ENCODE data around the gene CNGA4.

Gene CNGA4, protein sequence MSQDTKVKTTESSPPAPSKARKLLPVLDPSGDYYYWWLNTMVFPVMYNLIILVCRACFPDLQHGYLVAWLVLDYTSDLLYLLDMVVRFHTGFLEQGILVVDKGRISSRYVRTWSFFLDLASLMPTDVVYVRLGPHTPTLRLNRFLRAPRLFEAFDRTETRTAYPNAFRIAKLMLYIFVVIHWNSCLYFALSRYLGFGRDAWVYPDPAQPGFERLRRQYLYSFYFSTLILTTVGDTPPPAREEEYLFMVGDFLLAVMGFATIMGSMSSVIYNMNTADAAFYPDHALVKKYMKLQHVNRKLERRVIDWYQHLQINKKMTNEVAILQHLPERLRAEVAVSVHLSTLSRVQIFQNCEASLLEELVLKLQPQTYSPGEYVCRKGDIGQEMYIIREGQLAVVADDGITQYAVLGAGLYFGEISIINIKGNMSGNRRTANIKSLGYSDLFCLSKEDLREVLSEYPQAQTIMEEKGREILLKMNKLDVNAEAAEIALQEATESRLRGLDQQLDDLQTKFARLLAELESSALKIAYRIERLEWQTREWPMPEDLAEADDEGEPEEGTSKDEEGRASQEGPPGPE

DNA sequence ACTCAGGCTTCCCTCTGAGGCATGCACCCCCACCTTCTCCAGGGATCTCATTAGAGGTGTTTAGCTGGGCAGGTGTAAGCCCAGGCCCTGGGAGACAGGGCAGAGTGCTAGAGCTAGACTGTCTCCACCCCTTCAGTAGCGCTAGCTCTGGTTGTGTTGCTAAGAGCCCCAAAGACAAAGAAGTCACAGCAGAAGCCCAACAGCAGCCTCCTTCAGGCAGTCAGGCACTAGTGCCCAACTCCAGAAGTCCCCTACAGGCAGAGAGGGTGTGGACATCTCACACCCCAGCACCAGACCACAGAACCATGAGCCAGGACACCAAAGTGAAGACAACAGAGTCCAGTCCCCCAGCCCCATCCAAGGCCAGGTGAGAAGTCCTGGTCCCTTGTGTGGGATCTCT is at the start of gene CNGA4:
Gene CNGA4 (plus strand): TSS at position 188 of the 400 bp plus-strand sequence. CDS start 118 bp downstream, at position 306.
- peak in 2 of 3 experiments; percentile 19 to 36 for DNase-seq

DNA sequence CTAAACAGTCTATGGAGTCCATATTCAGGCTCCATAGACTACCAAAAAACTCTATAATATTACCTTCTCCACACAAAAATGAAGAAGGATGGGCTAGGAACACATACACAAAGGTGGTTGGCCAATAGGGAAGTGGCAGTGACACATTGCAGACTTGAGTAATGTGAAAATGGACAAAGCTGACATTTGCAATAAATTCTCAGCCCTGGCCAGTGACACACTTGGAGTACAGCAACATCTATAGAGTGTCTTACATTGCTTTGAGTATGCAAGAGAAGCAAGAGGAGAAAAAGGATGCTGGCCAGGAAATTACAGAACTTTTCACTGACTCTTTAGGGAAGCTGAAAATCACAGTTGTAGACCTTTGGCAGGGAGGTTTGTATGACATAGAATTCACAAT is 47.1 kb upstream of the CNGA4 start:
- DNase-seq = no peak

DNA sequence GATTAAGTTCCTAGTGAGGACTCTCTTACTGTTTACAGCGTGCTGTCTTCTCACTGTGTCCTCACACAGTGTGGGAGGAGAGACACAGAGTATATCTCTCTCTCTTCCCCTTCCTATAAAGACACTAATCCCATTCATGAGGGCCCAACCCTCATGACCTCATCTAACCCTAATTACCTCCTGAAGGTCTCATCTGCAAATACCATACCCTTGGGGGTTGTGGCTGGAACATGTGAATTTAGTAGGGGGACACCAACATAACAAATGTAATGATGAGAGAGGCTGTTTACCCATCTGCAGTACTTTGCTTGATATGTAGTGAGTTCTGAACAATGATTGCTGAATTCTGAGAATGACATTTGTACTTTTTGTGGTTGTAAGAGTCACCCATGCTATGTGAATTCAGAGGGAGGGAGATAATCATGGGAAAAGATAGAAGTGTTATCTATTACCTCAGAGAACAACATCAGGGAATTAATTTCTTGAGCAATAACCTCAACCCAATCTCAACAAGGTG is 44.8 kb upstream of the CNGA4 start:
- DNase-seq = no peak

DNA sequence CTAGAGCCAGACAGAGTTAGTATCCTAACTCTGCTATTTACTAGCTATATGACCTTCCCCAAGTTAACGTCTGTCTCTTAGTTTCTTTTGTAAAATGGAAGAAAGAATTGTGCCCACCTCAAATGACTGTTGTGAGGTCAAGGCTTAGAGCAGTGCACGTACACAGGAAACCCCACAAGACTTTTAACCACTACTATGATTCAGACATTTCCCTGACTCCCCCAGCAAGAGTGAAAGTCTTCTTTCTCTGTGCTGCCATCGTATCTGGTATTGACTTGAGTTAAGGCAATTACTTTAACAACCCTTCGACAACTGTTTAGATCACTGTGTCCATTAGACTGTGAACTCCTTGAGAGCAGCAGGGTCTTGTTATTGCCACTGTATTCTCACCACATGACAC is 42.5 kb upstream of the CNGA4 start:
- no peak for DNase-seq

DNA sequence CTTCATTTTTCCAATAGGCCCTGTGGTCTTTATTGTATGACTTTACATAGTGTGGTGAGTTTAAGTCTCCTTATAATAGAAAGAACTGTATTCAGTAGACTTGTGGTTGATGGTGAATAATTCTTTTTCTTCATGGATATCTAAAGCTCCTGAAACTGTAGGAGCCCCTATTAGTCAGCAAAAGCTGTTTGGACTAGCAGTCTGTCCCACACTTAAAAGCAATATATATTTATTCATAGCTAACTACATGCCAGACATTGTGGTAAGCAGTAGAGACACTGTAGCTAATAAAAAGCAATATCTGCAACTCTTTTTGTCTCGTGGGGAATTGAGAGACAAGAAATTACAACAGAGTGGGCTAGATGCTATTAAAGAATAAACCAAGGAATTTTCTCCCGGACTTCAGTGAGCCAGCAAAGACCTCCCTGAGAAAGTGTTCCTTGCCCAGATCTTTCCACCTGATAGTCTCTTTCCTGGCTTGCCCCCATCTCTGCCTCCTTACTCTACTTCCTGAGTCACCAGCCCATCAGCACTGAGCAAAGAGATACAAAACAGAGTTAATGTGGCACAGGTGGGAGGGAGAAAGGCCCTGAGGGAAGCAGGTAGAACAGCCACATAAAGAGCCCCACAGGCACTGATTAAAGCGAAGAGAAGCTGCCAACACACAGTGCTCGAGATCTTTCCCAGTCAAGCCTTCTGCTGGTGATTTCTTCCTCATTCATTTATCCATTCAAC is 41.3 kb upstream of the CNGA4 start:
- DNase-seq = no peak

DNA sequence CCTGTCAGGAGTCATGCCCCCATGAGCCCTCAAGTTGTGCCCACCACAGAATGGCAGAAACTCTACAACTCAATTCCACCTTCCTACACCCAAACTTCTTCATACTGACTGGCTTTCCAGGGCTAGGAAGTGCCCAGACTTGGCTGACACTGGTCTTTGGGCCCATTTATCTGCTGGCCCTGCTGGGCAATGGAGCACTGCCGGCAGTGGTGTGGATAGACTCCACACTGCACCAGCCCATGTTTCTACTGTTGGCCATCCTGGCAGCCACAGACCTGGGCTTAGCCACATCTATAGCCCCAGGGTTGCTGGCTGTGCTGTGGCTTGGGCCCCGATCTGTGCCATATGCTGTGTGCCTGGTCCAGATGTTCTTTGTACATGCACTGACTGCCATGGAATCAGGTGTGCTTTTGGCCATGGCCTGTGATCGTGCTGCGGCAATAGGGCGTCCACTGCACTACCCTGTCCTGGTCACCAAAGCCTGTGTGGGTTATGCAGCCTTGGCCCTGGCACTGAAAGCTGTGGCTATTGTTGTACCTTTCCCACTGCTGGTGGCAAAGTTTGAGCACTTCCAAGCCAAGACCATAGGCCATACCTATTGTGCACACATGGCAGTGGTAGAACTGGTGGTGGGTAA is 39.6 kb upstream of the CNGA4 start, which contains the start of gene OR52W1:
Gene OR52W1 (plus strand): TSS at position 51 of the 637 bp plus-strand sequence. CDS start 0 bp downstream, at position 51.
- DNase-seq = no peak

DNA sequence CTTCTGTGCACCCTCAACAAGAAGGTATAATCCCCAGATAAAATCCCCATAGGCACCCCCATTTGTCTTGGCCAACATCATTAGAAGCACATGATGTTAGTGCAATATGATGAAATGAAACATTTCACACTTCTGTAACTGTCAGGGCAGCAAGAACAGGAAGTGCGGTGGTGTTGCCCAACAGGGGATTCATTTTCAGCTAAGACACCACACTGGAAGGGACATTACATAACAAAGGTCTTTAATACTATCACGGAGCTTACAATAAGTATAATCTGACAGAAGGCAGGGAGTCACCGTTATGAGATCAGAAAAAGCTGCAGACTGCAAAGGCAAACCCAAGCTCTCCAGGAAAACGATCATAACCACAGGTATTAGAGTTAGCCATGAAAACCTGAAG is 37.9 kb upstream of the CNGA4 start:
- DNase-seq = no peak

DNA sequence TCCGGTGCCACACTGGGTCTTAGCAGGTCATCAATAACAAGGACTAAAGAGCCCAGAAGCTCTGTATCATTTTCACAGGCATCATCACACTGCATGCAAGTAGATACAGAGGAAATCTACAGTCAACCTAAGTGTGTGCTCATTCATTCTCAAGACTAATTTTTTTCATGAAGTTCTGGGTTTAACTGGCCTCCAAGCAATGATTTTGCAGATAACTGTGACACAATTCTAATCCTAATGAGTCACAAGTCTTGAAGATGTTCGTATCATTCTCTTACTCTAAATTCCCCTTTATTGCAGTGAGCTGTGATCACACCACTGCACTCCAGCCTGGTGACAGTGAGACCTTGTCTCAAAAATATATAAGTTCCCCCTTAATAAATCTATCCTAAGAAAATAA is 37.4 kb upstream of the CNGA4 start:
- no peak for DNase-seq

DNA sequence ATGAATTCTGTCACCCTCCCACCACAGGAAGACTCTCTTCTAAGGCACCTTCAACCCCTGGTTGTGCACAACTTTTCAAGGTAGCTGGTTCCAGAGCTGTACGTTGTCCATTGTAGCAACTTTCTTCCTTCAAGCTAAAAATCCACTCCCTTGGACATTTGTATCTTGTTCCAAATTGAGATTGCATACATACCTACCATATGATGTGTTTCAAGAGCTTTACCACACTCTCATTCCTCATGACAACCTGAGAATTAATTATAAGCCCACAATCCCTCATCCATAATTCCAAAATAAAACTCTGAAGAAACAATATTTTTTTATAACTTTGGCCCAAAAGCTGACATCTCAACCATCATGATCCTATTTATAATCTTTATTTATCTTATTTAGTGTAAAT is 36.8 kb upstream of the CNGA4 start:
- no peak for DNase-seq

DNA sequence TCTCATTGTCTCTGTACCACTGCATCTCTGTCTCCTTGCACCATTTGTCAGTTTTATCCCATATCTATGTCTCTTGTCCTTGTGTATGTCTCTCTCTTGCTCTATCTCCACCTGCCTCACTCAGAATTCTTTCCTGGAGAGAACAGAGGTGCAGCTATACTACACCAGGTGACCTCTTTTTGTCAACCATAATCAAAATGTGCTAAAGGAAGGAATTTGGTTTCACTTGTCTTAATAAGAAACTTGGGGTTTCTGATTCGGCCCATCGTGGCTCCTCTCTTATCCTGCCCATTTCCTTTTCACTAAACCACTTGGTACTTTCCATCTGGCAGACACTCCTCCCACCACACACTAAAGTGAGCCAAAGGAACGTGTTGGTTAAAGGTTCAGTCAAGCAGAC is 35.6 kb upstream of the CNGA4 start:
- DNase-seq = no peak

DNA sequence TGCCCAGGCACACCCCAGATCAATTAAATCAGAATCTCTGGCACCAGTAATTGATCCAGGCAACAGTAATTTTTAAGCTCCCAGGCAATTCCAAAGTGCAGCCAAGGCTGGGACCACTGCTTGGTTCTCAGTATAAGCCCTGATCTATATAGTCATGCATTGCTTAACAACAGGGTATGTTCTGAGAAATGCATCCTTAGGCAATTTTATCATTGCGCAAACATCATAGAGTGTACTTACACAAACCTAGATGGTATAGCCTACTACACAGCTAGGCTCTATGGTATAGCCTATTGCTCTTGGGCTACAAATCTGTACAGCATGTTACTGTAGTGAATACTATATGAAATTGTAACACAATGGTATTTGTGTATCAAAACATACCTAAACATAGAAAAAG is 34.2 kb upstream of the CNGA4 start:
- DNase-seq = no peak

DNA sequence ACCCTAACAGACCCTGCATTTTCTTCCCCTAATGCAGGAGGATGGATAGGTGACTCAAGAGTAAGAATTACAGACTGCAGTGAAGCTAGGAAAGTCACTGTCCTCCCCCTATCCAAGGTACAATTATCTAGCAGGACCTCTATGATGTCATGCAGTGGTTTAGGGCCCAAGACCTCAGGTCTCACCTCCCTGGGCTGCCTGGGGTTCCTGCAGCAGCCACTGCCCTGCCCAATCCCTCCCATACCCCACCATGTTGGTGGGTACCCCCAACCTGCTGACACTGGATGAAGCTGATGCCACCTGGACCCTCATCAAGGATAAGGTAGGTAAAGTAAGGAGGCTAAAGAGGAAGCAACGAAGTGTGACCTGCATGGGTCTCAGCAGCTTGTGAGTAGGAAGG is 33.5 kb upstream of the CNGA4 start, which contains the start of gene C11orf42:
Gene C11orf42 (plus strand): TSS at position 192 of the 400 bp plus-strand sequence. CDS start 59 bp downstream, at position 251.
- DNase-seq = no peak

DNA sequence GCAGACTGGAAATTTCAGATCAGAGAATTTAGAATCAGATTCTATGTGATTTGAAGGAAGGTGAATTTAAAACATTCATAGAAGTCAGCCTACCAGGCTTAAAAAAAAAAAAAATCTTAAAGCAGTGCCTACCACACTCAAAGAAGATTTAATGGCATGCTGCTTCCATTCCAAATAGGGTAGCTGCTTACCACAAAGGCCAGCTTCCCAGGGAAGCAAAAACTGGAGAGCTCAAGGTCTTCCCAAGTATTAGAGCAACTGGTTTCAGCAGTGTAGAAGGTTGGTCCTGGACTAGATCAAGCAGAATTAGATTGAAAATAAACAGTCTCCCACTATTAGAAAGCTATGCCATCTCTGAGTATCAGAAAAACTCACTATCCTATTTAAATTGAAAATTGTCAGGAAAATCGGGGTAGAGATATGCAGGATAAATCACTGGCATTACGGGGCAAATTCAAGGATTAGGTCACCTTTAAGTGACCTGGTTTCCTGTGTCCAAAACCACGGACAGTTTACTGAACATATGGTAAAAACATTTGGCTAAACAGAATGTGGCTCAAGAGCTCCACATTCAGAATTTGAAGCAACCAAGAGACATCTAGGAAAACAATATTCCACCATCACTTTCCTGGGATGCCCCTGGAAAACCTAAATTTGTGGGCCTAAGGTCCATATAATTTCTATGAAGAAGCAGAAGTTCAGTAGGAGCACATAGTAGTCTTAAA is 32.3 kb upstream of the CNGA4 start:
- no peak for DNase-seq

DNA sequence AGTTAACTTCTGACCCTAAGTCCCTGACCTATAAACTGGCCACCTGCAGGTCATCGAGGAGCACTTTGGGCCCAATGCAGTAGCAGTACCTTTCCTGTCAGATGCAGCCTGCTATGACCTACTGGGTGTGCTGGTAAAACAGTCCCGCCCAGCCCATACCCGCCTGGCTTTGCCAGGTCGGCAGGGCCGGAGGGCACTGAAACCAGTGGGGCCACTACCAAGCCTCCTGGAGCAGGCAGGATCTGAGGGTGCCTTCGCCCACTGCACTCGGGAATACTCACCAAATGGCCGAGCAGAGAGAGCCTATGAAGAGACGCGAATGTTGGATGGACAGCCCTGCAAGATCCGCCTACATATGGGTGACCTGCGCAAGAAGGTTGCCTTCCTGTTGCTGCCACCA is 29.1 kb upstream of the CNGA4 start:
- no peak for DNase-seq

DNA sequence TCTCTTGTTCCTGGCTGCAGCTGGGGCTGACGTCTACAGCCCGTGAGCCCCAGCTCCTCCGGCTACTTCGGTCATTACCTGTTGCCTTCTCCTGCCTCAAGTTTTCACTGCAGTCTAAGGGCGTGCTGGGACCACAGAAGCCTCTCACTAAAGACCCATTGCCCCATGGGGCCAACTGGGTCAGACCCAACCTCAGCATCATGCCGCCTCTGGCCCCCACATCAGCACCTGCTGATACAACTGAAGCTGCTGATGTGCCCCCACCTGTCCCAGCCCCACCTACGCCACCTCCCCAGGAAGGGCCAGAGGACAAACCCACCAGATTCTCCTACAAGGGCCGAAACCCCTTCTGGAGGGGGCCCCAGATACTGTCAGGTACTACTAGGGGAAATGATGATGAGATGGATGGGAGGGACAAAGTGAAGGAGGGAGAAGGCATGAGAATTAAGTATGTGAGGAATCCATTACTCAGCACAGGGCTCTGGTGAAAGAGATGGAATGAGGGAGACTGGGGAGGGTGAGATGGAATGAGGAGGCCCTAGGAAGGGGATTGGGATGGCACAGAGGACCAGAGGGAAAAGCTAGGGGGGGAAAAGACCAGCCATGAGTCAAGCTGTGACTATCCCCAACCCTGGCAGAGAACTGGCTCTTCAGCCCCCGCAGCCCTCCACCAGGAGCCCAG is 28.5 kb upstream of the CNGA4 start:
- DNase-seq = no peak

DNA sequence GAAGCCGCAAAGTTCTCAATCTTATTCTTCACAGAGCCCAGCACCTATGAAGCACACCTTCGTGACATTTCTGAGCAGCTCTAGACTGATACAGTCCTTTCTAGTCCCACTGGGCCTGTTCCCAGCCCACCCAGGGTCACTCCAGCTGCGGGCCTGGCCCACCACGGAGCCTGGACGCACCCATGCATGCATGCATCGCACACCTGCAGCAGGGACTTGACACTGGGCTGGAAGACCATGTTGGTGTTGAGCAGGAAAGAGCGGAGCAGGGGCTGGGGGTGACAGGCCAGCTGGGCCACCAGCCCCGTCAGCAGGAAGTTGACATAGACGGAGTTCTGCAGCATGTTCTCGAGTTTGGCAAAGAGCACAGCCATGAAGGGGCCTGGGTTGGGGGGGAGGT is 24.4 kb upstream of the CNGA4 start:
- no peak for DNase-seq

DNA sequence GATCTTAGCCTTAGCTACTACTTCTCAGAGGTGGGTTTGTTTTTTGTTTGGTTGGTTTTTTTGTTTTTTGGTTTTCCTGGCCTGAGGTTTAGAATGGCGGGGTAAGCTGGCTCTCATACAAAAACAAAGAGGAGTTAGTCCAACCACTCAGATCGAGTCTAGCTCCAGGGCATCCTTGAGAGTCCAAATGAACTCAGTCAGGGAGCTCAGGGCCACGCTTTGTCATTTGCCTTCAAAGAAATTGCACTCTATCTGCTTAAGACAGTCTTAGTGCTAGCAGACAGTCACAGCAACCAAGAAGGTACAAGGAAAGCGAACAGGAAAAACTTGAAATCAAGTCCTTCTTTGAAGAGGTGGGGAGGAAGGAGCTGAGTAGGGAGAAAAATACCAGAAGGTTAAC is 22.4 kb upstream of the CNGA4 start:
- no peak for DNase-seq

DNA sequence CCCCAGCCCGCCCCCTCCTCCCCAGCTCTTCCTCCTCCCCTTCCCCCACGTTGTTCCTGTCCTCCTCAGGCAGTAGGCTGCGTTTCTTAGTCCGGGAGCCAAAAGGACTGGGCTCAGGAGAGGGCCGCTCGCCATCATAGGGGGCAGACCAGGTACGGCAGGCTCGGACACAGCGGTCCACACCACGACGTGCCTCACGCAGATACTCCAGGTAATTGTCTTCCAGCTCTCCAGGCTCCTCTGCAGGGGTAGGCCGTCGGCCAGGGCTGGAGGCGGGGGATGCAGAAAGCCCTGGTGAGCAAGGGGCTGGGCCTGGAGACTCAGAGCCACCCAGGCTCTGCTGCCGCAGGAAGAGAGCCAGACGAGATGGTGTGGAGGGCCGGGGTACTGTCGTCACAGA is 21.2 kb upstream of the CNGA4 start:
- no peak for DNase-seq

DNA sequence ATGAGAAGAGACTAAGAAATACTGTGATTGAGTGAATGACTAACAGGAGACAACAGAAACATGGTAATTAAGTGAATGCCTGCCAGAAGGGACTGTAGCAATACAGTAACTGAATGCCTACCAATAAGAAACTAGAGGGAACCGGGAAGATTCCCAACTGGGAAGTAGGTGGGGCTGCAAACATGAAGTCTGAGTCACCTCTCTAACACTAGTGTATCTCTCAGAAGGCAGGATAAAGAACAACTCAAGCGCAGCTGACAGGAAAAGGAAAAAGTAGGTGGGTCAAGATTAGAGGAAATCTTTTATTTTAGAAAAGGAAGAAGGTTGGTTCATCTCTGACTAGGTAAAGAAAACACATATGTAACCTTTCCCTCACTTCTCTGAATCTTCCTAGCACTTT is 19.5 kb upstream of the CNGA4 start:
- DNase-seq = no peak

DNA sequence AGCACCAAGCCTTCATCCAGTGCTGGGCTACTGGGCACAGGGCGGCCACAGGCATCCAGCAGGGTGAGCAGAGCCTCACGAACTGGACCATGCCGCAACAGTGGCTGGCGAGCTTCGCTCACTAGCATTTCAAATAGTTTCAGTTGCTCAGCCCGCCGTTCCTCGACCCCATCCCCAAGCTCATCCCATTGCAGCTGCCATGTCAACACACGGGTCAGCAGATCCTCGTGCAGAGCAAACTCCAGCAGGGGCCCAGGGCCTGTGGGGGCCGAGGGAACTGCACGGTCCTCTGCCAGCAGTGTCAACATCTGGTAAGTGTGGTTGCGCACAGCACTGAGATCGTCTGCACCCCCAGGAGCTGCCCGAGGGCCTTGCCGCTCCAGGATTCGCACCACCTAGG is 15.0 kb upstream of the CNGA4 start:
- no peak for DNase-seq

DNA sequence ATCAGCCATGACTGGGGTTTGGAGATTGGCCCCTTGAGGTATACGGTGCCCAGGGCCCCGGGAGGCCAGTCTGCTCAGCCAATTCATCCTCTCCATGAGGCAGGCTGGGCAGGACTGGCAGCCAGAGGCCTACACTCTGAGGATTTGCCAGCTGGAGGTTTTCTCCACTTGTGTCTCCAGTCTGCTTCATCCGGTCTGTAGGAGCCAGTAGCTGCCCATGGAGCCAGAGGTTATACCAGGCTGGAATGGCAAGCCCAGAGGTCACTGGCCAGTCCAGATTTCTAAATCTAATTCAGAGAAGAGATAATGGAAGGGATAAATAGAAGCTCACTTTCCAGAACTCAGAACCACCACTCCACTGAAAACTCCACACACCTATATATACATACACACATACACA is 14.5 kb upstream of the CNGA4 start:
- DNase-seq = no peak

DNA sequence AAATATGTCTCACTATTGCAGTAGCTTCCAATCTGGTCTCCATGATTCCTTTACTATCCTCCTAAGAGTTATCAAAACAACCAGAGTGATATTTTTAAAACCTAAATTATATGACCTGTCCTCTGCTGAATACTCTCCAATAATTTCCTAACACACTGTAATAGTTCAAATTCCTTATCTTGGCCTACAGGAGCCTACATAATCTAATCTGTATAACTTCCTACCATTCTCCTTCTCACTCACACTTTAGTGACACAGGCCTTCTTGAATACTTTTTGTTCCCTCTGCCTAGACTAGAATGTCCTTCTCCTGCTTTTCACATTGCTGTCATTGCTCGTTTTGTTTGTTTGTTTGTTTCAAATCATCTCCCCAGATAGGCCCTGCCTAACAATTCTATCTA is 13.9 kb upstream of the CNGA4 start:
- DNase-seq = no peak
